Activated CD4-positive, alpha-beta T cell treated with anti-CD3 and anti-CD28 coated beads, Interleukin-2, amount 10 ng/mL, durations not matched to agents 24 days and 14 days (primary cell): ENCODE measurements around the gene ODF4. TPM values are rescaled to one million over a fixed set of nuclear protein-coding genes. Genes with fewer than 3 reads are reported as not detected.
"Not testable (repeated sequence)": the region's sequence is repeated elsewhere in the genome, so short reads cannot be mapped to it uniquely, and the experiment has no call there.

Experiments used
- DNase-seq: peaks from one replicate; pipeline ENCODE4 v3.0.0; 2022
- H3K27ac Mint-ChIP-seq: one replicate; pipeline ENCODE4 v1.8.0; 2022; ENCODE audit warnings: mild to moderate bottlenecking, mixed read lengths
- H3K27me3 Mint-ChIP-seq: one replicate; pipeline ENCODE4 v1.8.0; 2022; ENCODE audit warnings: mixed read lengths
- H3K36me3 Mint-ChIP-seq: one replicate; pipeline ENCODE4 v1.8.0; 2022; ENCODE audit warnings: low read depth, mild to moderate bottlenecking, mixed read lengths
- H3K4me1 Mint-ChIP-seq: one replicate; pipeline ENCODE4 v1.8.0; 2021; ENCODE audit warnings: mixed read lengths
- H3K4me3 Mint-ChIP-seq: one replicate; pipeline ENCODE4 v1.8.0; 2022; ENCODE audit warnings: mild to moderate bottlenecking, moderate library complexity, mixed read lengths
- H3K9me3 Mint-ChIP-seq: one replicate; pipeline ENCODE4 v1.8.0; 2021; ENCODE audit warnings: mixed read lengths
- intact Hi-C: fragments of 100-400 bp; cut with micrococcal nuclease; formaldehyde crosslinking; loops from one replicate; pipeline ENCODE4 v1.15.1; 2023
- total RNA-seq: library from RNA; stranded (reverse); gene quantifications from 2 replicates; pipeline ENCODE4 v1.2.3, GENCODE V29; 2022

ODF4 gene
- total RNA-seq, 1 donor from 2014 or later, result not detected

- H3K4me3 Mint-ChIP-seq, result no peak overlapping the region
- peaks cover 13% of the 10 kb centered on the region for H3K36me3 Mint-ChIP-seq
- no peak for DNase-seq
- no peaks in the 10 kb centered on the region for H3K27me3 Mint-ChIP-seq
- no peak overlapping the region for H3K27ac Mint-ChIP-seq
- H3K9me3 Mint-ChIP-seq, result no peaks in the 10 kb centered on the region
- intact Hi-C loops, result no loop called here
- no peaks in the 10 kb centered on the region for H3K4me1 Mint-ChIP-seq
Observed at GRCh38 chr17:8366231-8366630, 26.6 kb downstream of the ODF4 start.

GRCh38 chr17:8368193-8368592 is 28.6 kb downstream of the ODF4 start:
- intact Hi-C loops, result no loop called here
- Mint-ChIP-seq H3K36me3 (peaks cover 13% of the 10 kb centered on the region), H3K4me1 (no peaks in the 10 kb centered on the region), H3K4me3 (no peak overlapping the region), H3K27me3 (no peaks in the 10 kb centered on the region), H3K9me3 (no peaks in the 10 kb centered on the region), H3K27ac (no peak overlapping the region)
- DNase-seq, result no peak

GRCh38 chr17:8369944-8370343 is 30.3 kb downstream of the ODF4 start:
- H3K9me3 Mint-ChIP-seq, result no peaks in the 10 kb centered on the region
- H3K4me1 Mint-ChIP-seq, result no peaks in the 10 kb centered on the region
- no peak overlapping the region for H3K27ac Mint-ChIP-seq
- no peak for DNase-seq
- peaks cover 13% of the 10 kb centered on the region for H3K36me3 Mint-ChIP-seq
- intact Hi-C loops, result no loop called here
- no peaks in the 10 kb centered on the region for H3K27me3 Mint-ChIP-seq
- H3K4me3 Mint-ChIP-seq, result no peak overlapping the region

- H3K27ac Mint-ChIP-seq, result no peak overlapping the region
- DNase-seq, result no peak
- no peaks in the 10 kb centered on the region for H3K27me3 Mint-ChIP-seq
- intact Hi-C loops, result no loop called here
- no peak overlapping the region for H3K4me3 Mint-ChIP-seq
- H3K4me1 Mint-ChIP-seq, result peaks cover 9% of the 10 kb centered on the region
- no peaks in the 10 kb centered on the region for H3K9me3 Mint-ChIP-seq
- H3K36me3 Mint-ChIP-seq, result peaks cover 25% of the 10 kb centered on the region
Observed at GRCh38 chr17:8371786-8372185, 32.1 kb downstream of the ODF4 start.

- H3K9me3 Mint-ChIP-seq, result no peaks in the 10 kb centered on the region
- H3K4me3 Mint-ChIP-seq, result no peak overlapping the region
- H3K4me1 Mint-ChIP-seq, result peaks cover 12% of the 10 kb centered on the region
- no peak for DNase-seq
- H3K36me3 Mint-ChIP-seq, result peaks cover 30% of the 10 kb centered on the region
- no peak overlapping the region for H3K27ac Mint-ChIP-seq
- no peaks in the 10 kb centered on the region for H3K27me3 Mint-ChIP-seq
- intact Hi-C loops, result no loop called here
Observed at GRCh38 chr17:8372422-8372821, 32.8 kb downstream of the ODF4 start.

GRCh38 chr17:8373856-8374255 is 34.2 kb downstream of the ODF4 start:
- H3K27ac Mint-ChIP-seq, H3K9me3 Mint-ChIP-seq, H3K4me3 Mint-ChIP-seq, intact Hi-C loops, H3K27me3 Mint-ChIP-seq, DNase-seq: not testable (repeated sequence)
- H3K4me1 Mint-ChIP-seq, result peaks cover 23% of the 10 kb centered on the region
- H3K36me3 Mint-ChIP-seq, result peaks cover 41% of the 10 kb centered on the region

- Mint-ChIP-seq H3K27ac (peak overlapping the region; percentile 79), H3K4me1 (peaks cover 35% of the 10 kb centered on the region), H3K9me3 (no peaks in the 10 kb centered on the region), H3K27me3 (no peaks in the 10 kb centered on the region), H3K4me3 (peak overlapping the region; percentile 80), H3K36me3 (peaks cover 48% of the 10 kb centered on the region)
- intact Hi-C loops, result no loop called here
- DNase-seq, result peak; percentile 59
Observed at GRCh38 chr17:8375738-8376259, 36.2 kb downstream of the ODF4 start.

- intact Hi-C loops, result no loop called here
- Mint-ChIP-seq H3K36me3 (peaks cover 55% of the 10 kb centered on the region), H3K9me3 (no peaks in the 10 kb centered on the region), H3K27me3 (no peaks in the 10 kb centered on the region), H3K27ac (peak within 1 kb of the TSS; percentile 79), H3K4me1 (peaks cover 39% of the 10 kb centered on the region), H3K4me3 (peak within 1 kb of the TSS; percentile 80)
- DNase-seq, result peak; percentile 97
Observed at GRCh38 chr17:8376271-8377067, 36.8 kb downstream of the ODF4 start, which contains the start of gene KRABD2. TSS of gene KRABD2 (minus strand) at chr17:8376704.

GRCh38 chr17:8377422-8377821 is 37.8 kb downstream of the ODF4 start:
- intact Hi-C loops, result no loop called here
- Mint-ChIP-seq H3K27me3 (no peaks in the 10 kb centered on the region), H3K9me3 (no peaks in the 10 kb centered on the region), H3K4me3 (peak overlapping the region; percentile 80), H3K36me3 (peaks cover 65% of the 10 kb centered on the region), H3K4me1 (peaks cover 41% of the 10 kb centered on the region), H3K27ac (peak overlapping the region; percentile 79)
- DNase-seq, result no peak

- H3K9me3 Mint-ChIP-seq, DNase-seq, intact Hi-C loops, H3K27me3 Mint-ChIP-seq: not testable (repeated sequence)
- H3K4me3 Mint-ChIP-seq, result peak overlapping the region; percentile 30
- peaks cover 43% of the 10 kb centered on the region for H3K4me1 Mint-ChIP-seq
- H3K36me3 Mint-ChIP-seq, result peaks cover 71% of the 10 kb centered on the region
- H3K27ac Mint-ChIP-seq, result peak overlapping the region; percentile 69
Observed at GRCh38 chr17:8378117-8378516, 38.5 kb downstream of the ODF4 start.

- intact Hi-C loops, result loop anchor here (10.0 kb wide), 2 partner anchors 255 to 515 kb away; partner anchors contain the start of gene HES7
- Mint-ChIP-seq H3K4me3 (peak overlapping the region; percentile 99), H3K27me3 (no peaks in the 10 kb centered on the region), H3K4me1 (peaks cover 49% of the 10 kb centered on the region), H3K27ac (no peak overlapping the region), H3K9me3 (no peaks in the 10 kb centered on the region), H3K36me3 (peaks cover 71% of the 10 kb centered on the region)
- no peak for DNase-seq
Observed at GRCh38 chr17:8380049-8380448, 40.4 kb downstream of the ODF4 start.

- intact Hi-C loops, result loop anchor here (2.0 to 10.0 kb wide), 3 partner anchors 133 to 513 kb away; partner anchors contain the start of genes CTC1, HES7 and PFAS
- Mint-ChIP-seq H3K9me3 (no peaks in the 10 kb centered on the region), H3K27ac (peak overlapping the region; percentile 95), H3K4me3 (peak overlapping the region; percentile 99), H3K27me3 (no peaks in the 10 kb centered on the region), H3K4me1 (peaks cover 47% of the 10 kb centered on the region), H3K36me3 (peaks cover 55% of the 10 kb centered on the region)
- no peak for DNase-seq
Observed at GRCh38 chr17:8382052-8382879, 42.6 kb downstream of the ODF4 start.

GRCh38 chr17:8382880-8383142 is 43.2 kb downstream of the ODF4 start:
- H3K36me3 Mint-ChIP-seq, result peaks cover 51% of the 10 kb centered on the region
- H3K27ac Mint-ChIP-seq, result peak overlapping the region; percentile 95
- peaks cover 44% of the 10 kb centered on the region for H3K4me1 Mint-ChIP-seq

More at GRCh38 chr17:8382880-8383142, 43.2 kb downstream of the ODF4 start:
- intact Hi-C loops, result loop anchor here (1.0 to 10.0 kb wide), 6 partner anchors 52 to 512 kb away; partner anchors contain the start of genes CTC1, HES7, NDEL1 and PFAS
- Mint-ChIP-seq H3K4me3 (peak overlapping the region; percentile 99), H3K9me3 (no peaks in the 10 kb centered on the region), H3K27me3 (no peaks in the 10 kb centered on the region)
- no peak for DNase-seq
